HCT116 (cell line): ENCODE measurements around the gene NR1H4.

ENCODE experiments used
- CTCF ChIP-seq, 3 experiments: fragments of 200-600 bp in 1 of 3; sonication (generic) in 1 of 3; IDR thresholded peaks in 2 of 3; conservative IDR thresholded peaks in 1 of 3; 2 replicates each; pipeline ENCODE4 v1.5.1; 2012 to 2017; ENCODE audit warnings: low read depth in 2 of 3, low read length in 2 of 3, antibody characterized with exemption in 1 of 3, borderline replicate concordance in 1 of 3, control low read depth in 1 of 3, mild to moderate bottlenecking in 1 of 3, mixed read lengths in 1 of 3, mixed run types in 1 of 3, moderate library complexity in 1 of 3; ENCODE audit not compliant: insufficient read depth in 1 of 3
- EZH2 ChIP-seq: fragments of 200-600 bp; sonication (generic); IDR thresholded peaks from 2 replicates; pipeline ENCODE4 v1.6.1; 2017; ENCODE audit warnings: antibody characterized with exemption, mixed run types
- EZH2phosphoT487 ChIP-seq: fragments of 200-600 bp; IDR thresholded peaks from 2 replicates; pipeline ENCODE4 v1.6.1; 2018; ENCODE audit warnings: antibody characterized with exemption, borderline replicate concordance
- MAX ChIP-seq: IDR thresholded peaks from 2 replicates; pipeline ENCODE4 v1.6.1; 2012
- POLR2A ChIP-seq: IDR thresholded peaks from 2 replicates; pipeline ENCODE4 v1.7.0; 2011; ENCODE audit warnings: borderline replicate concordance; ENCODE audit not compliant: insufficient read depth, insufficient read length; ENCODE audit errors: extremely low read depth
- POLR2AphosphoS5 ChIP-seq: IDR thresholded peaks from 2 replicates; pipeline ENCODE4 v1.6.1; 2011; ENCODE audit warnings: mild to moderate bottlenecking, low read depth, low read length, moderate library complexity
- RAD21 ChIP-seq: IDR thresholded peaks from 2 replicates; pipeline ENCODE4 v1.6.1; 2012; ENCODE audit warnings: low read depth, mild to moderate bottlenecking
- SIN3A ChIP-seq: IDR thresholded peaks from 2 replicates; pipeline ENCODE4 v1.6.1; 2012; ENCODE audit warnings: low read depth
- SP1 ChIP-seq: IDR thresholded peaks from 2 replicates; pipeline ENCODE4 v1.6.1; 2012; ENCODE audit warnings: low read depth
- ZFX ChIP-seq: fragments of 450-650 bp; IDR thresholded peaks from 2 replicates; pipeline ENCODE4 v1.6.1; 2017

GRCh38 chr12:100584256-100584655, 110.6 kb downstream of the NR1H4 start:
- no peak for TF ChIP-seq MAX
- no peak for TF ChIP-seq POLR2A
- TF ChIP-seq ZFX = no peak
- TF ChIP-seq CTCF (IDR thresholded peaks at IDR 0.05 in 2 of 3, conservative IDR thresholded peaks at IDR 0.05 in 1 of 3; ENCODE audit: borderline replicate concordance in 1 of 3, insufficient read depth in 1 of 3, low read depth in 2 of 3, low read length in 2 of 3) = no peak
- no peak for TF ChIP-seq EZH2
- no peak for TF ChIP-seq EZH2phosphoT487
- TF ChIP-seq RAD21 = no peak
- TF ChIP-seq POLR2AphosphoS5 = no peak
- no peak for TF ChIP-seq SP1
- TF ChIP-seq SIN3A = no peak
